Coronary artery (tissue), 2 donors: ENCODE results near the gene INPP5J.

Experiments
- DNase-seq: peaks from one replicate; pipeline ENCODE4 v3.0.0-alpha.2; 2017; ENCODE audit warnings: low spot score
- H3K27ac ChIP-seq, 2 donors: fragments of 200-600 bp; sonication (generic); one replicate each; pipeline ENCODE4 v1.5.1; 2016 to 2019
- H3K4me3 ChIP-seq: fragments of 200-600 bp; sonication (generic); 2 replicates; pipeline ENCODE4 v1.5.1; 2016; ENCODE audit warnings: mild to moderate bottlenecking, moderate library complexity
- CTCF ChIP-seq: fragments of 200-600 bp; sonication (generic); IDR thresholded peaks from one replicate; pipeline ENCODE4 v1.5.1; 2019; ENCODE audit warnings: antibody characterized with exemption

The INPP5J gene

GRCh38 chr22:31124811-31125465 is 2.2 kb downstream of the INPP5J start:
- Histone ChIP-seq H3K4me3 (no peak overlapping the region), H3K27ac (no peak overlapping the region)
- no peak for TF ChIP-seq CTCF
- DNase-seq: no peak

- H3K27ac ChIP-seq: no peak overlapping the region
- no peak for TF ChIP-seq CTCF
- H3K4me3 ChIP-seq: no peak overlapping the region
- DNase-seq: no peak
Observed at GRCh38 chr22:31125521-31126117, 2.9 kb downstream of the INPP5J start.

- no peak for DNase-seq
- no peak for TF ChIP-seq CTCF
- Histone ChIP-seq H3K27ac (no peak overlapping the region), H3K4me3 (no peak overlapping the region)
Observed at GRCh38 chr22:31126128-31126868, 3.5 kb downstream of the INPP5J start.

GRCh38 chr22:31126869-31127175 is 4.1 kb downstream of the INPP5J start:
- no peak for TF ChIP-seq CTCF
- Histone ChIP-seq H3K4me3 (no peak overlapping the region), H3K27ac (no peak overlapping the region)
- DNase-seq: no peak

- peak; percentile 67 for DNase-seq
- TF ChIP-seq CTCF: no peak
- Histone ChIP-seq H3K4me3 (no peak overlapping the region), H3K27ac (no peak overlapping the region)
Observed at GRCh38 chr22:31127181-31127772, 4.5 kb downstream of the INPP5J start.

- no peak overlapping the region for H3K27ac ChIP-seq
- TF ChIP-seq CTCF: no peak
- DNase-seq: no peak
- no peak overlapping the region for H3K4me3 ChIP-seq
Observed at GRCh38 chr22:31128156-31128555, 5.4 kb downstream of the INPP5J start.
